Measurements from ENCODE around the gene ZMYND10. TPM values are rescaled to one million over a fixed set of nuclear protein-coding genes. Genes with fewer than 3 reads are reported as not detected.
A peak's percentile ranks its signal among the peaks of the same experiment; 100 is the strongest.

Gene ZMYND10
- total and polyA plus RNA-seq, 9 of the 15 experiments (the other 6 are each of a cell fraction or from before 2014, with no cell fraction given): 0.20 to 2.8 (median 0.70) TPM

DNA sequence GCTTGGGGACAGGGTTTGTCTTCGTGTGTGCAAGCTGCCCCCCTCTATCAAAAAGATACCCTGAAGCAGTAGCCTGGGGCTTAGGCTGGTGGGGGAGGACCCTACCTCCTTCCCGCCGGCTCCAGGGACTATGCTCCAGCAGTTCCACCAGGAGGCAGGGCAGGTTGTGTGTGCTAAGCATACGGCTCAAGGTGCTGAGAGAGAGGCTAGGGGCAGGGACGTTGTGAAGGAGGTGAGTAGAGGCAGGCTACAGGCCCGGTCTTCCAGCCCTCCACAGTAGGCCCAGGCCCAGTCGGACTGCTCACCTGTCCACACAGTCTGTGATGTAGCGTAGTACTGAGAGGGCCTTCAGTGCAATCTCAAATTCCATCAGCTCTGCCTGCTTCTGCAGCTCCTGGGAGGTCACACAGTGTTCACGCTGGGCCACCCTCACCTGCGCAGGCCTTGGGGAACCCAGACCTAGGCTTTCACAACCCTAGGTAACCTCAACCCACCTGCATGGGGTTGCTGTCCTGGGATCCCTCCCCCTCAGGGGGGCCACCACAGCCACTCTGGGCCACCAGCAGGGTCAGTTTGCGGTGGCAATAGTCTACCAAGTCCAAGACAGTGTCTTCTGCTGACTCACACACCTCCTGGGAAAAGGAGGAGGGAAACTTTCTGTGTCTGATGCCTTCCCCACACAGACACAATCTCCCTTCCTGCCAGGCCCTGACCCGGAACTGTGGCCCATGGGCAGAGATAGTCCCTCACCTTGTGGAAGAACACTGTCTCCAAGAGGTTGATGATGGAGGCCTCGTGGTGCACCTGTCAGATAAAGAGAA lies 2.5 kb downstream of the ZMYND10 start:
- DNase-seq (ENCODE audit: extremely low read depth in 1 of 4, low spot score in 3 of 4) (no peak), ATAC-seq (peak; percentile 37), FAIRE-seq (peak; percentile 48)
- no peak overlapping the region for H2AFZ ChIP-seq (ENCODE audit: low read depth, low read length)
- in situ Hi-C loops (cut with MboI): no loop called here
- H4K20me1 ChIP-seq (replicated peaks; ENCODE audit: control insufficient read depth, insufficient read depth, low read length): no peaks in the 10 kb centered on the region
- ChIA-PET CTCF (ENCODE audit: low intra/inter-chr PET ratio) (no interaction called here), POLR2A (interaction anchor here (0.6 to 1.7 kb wide), 2 partner anchors 12 to 15 kb away, joined by 3 to 5 read pairs; partner anchors contain the start of gene TUSC2)
- peak overlapping the region; percentile 39; the same call in 1 of the 3 replicates for H3K27ac ChIP-seq (ENCODE audit: extremely low read depth, low read depth, low read length)
- peaks cover 3% of the 10 kb centered on the region for H3K9me1 ChIP-seq (ENCODE audit: control insufficient read depth, insufficient read depth, low read length)
- no peak overlapping the region; the same call in 1 of the 2 replicates for H3K4me2 ChIP-seq (ENCODE audit: insufficient read depth, low read length)
- H3K9me3 ChIP-seq (replicated peaks; ENCODE audit: control insufficient read depth, insufficient read depth, low read depth, low read length): no peaks in the 10 kb centered on the region; the same call in 1 of the 2 replicates
- H3K4me1 ChIP-seq (replicated peaks in 1 of 2; ENCODE audit: control insufficient read depth in 2 of 2, insufficient read depth in 2 of 2, low read length in 2 of 2): peaks cover 24 to 50% of the 10 kb centered on the region in 2 experiments; a peak in 4 of 5 replicates
- H3K27me3 ChIP-seq (ENCODE audit: control insufficient read depth in 2 of 2, insufficient read depth in 2 of 2, low read length in 2 of 2): no peaks in the 10 kb centered on the region
- peak overlapping the region in 1 of 2 experiments; percentile 79; a peak in 2 of 4 replicates for H3K9ac ChIP-seq (ENCODE audit: insufficient read depth in 1 of 2, low read depth in 2 of 2, low read length in 2 of 2)
- H3K79me2 ChIP-seq (ENCODE audit: control insufficient read depth, insufficient read depth, low read length): peaks cover 28% of the 10 kb centered on the region
- H3K4me3 ChIP-seq: no peak overlapping the region
- peaks cover 8% of the 10 kb centered on the region; the same call in 2 of the 3 replicates for H3K36me3 ChIP-seq (ENCODE audit: control insufficient read depth, insufficient read depth, low read length)
- BruUV-seq (replicated peaks): no TSS peak
- WGBS (ENCODE audit: insufficient coverage, low coverage, missing lambda C conversion rate): 18% methylated on average over 8 of the region's 13 CpGs
- intact Hi-C loops (cut with micrococcal nuclease): no loop called here
- TF ChIP-seq ETS2 (tag; IDR thresholded peaks at IDR 0.05; ENCODE audit: borderline replicate concordance, poor library complexity, severe bottlenecking): no peak
- TF ChIP-seq, protein P1, sequence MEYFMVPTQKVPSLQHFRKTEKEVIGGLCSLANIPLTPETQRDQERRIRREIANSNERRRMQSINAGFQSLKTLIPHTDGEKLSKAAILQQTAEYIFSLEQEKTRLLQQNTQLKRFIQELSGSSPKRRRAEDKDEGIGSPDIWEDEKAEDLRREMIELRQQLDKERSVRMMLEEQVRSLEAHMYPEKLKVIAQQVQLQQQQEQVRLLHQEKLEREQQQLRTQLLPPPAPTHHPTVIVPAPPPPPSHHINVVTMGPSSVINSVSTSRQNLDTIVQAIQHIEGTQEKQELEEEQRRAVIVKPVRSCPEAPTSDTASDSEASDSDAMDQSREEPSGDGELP (CRISPR knock-in tag; IDR thresholded peaks at IDR 0.05; ENCODE audit: borderline replicate concordance): no peak
- no peak for TF ChIP-seq RBM15 (IDR thresholded peaks at IDR 0.05; ENCODE audit: insufficient read depth, low read length)
- TF ChIP-seq HDAC8 (tag; IDR thresholded peaks at IDR 0.05): no peak
- TF ChIP-seq BMI1 (IDR thresholded peaks at IDR 0.05; ENCODE audit: low read length): no peak
- no peak for TF ChIP-seq SAP30 (IDR thresholded peaks at IDR 0.05; ENCODE audit: borderline replicate concordance, insufficient read depth, low read depth, low read length, poor library complexity, severe bottlenecking)
- TF ChIP-seq, protein P2, sequence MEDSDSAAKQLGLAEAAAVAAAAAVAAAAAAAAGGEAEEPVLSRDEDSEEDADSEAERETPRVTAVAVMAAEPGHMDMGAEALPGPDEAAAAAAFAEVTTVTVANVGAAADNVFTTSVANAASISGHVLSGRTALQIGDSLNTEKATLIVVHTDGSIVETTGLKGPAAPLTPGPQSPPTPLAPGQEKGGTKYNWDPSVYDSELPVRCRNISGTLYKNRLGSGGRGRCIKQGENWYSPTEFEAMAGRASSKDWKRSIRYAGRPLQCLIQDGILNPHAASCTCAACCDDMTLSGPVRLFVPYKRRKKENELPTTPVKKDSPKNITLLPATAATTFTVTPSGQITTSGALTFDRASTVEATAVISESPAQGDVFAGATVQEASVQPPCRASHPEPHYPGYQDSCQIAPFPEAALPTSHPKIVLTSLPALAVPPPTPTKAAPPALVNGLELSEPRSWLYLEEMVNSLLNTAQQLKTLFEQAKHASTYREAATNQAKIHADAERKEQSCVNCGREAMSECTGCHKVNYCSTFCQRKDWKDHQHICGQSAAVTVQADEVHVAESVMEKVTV (CRISPR knock-in tag; IDR thresholded peaks at IDR 0.05): no peak
- no peak for TF ChIP-seq ZBTB17 (CRISPR knock-in tag; IDR thresholded peaks at IDR 0.05)
- no peak for TF ChIP-seq ASH1L (IDR thresholded peaks at IDR 0.05; ENCODE audit: borderline replicate concordance, low read depth, partially characterized antibody)
- TF ChIP-seq U2AF1 (optimal IDR thresholded peaks at IDR 0.05; ENCODE audit: low read depth, low read length): no peak
- TF ChIP-seq POU5F1 (IDR thresholded peaks at IDR 0.05; ENCODE audit: borderline replicate concordance, low read depth, low read length, partially characterized antibody): no peak
- TF ChIP-seq ZNF41 (CRISPR knock-in tag; conservative IDR thresholded peaks at IDR 0.05): no peak
- no peak for TF ChIP-seq ZNF589 (CRISPR knock-in tag; IDR thresholded peaks at IDR 0.05; ENCODE audit: low read depth)
- TF ChIP-seq HCFC1 (IDR thresholded peaks at IDR 0.05; ENCODE audit: low read depth, low read length): no peak
- TF ChIP-seq ZSCAN32 (CRISPR knock-in tag; IDR thresholded peaks at IDR 0.05): no peak
- no peak for TF ChIP-seq ZNF444 (CRISPR knock-in tag; IDR thresholded peaks at IDR 0.05)
- TF ChIP-seq YY1 (IDR thresholded peaks at IDR 0.05; ENCODE audit: borderline replicate concordance in 1 of 3, control insufficient read depth in 1 of 3, extremely low read depth in 1 of 3, insufficient read depth in 3 of 3, insufficient read length in 1 of 3, insufficient replicate concordance in 2 of 3, low read depth in 1 of 3, low read length in 2 of 3): no peak

All from K562 (cell line).